B cell (primary cell): ENCODE data around the gene FGF11. TPM values are rescaled to one million over a fixed set of nuclear protein-coding genes. Genes with fewer than 3 reads are reported as not detected.

Source experiments
- ATAC-seq: fragments of 200-7000 bp; cut with Tn5 transposase; one replicate; pipeline ENCODE4 v1.10.0; 2021; ENCODE audit warnings: low read depth, mild to moderate bottlenecking, moderate number of reproducible peaks, moderate library complexity
- CTCF ChIA-PET: fragments of 350-600 bp; sonication (Branson Sonifier 250); formaldehyde crosslinking; loops from one replicate; lab custom pipeline; 2021; ENCODE audit warnings: antibody characterized with exemption, inconsistent platforms; lab: Charles Lee
- POLR2A ChIA-PET: fragments of 350-600 bp; sonication (Branson Sonifier 250); formaldehyde crosslinking; loops from one replicate; lab custom pipeline; 2021; ENCODE audit warnings: antibody characterized with exemption; lab: Charles Lee
- DNase-seq: peaks from one replicate; pipeline ENCODE4 v3.0.0; 2013
- H2AFZ ChIP-seq: 2 replicates; pipeline ENCODE4 v1.6.1; 2012; ENCODE audit warnings: mild to moderate bottlenecking, low read depth, low read length; ENCODE audit not compliant: insufficient read depth, poor library complexity, severe bottlenecking
- H3K27ac ChIP-seq, 2 donors: 1 replicate in 1 of 2; 2 replicates in 1 of 2; pipeline ENCODE4 v1.5.1; 2012 to 2013; ENCODE audit warnings: low read length in 2 of 2, mild to moderate bottlenecking in 2 of 2, moderate library complexity in 1 of 2
- H3K27me3 ChIP-seq, 4 experiments: fragments of 200-600 bp in 1 of 4; sonication (generic) in 1 of 4; replicated peaks in 1 of 4; 1 replicate in 2 of 4; 2 replicates in 2 of 4; pipeline versions ENCODE4 v1.6.1 to v1.7.0; 2013 to 2016; ENCODE audit warnings: low read length in 3 of 4, mild to moderate bottlenecking in 2 of 4, mixed read lengths in 1 of 4, moderate library complexity in 1 of 4; ENCODE audit not compliant: insufficient read depth in 4 of 4, control insufficient read depth in 3 of 4; ENCODE audit errors: control extremely low read depth in 1 of 4
- H3K36me3 ChIP-seq, 2 experiments: replicated peaks in 1 of 2; 1 replicate in 1 of 2; 2 replicates in 1 of 2; pipeline versions ENCODE4 v1.6.1 to v1.7.1; 2013; ENCODE audit warnings: low read length in 1 of 2; ENCODE audit not compliant: insufficient read depth in 2 of 2, control insufficient read depth in 1 of 2; ENCODE audit errors: control extremely low read depth in 1 of 2, extremely low read depth in 1 of 2
- H3K4me1 ChIP-seq, 2 donors: fragments of 200-600 bp in 1 of 2; sonication (generic) in 1 of 2; 1 replicate in 1 of 2; 2 replicates in 1 of 2; pipeline versions ENCODE4 v1.5.1 to v1.6.1; 2013 to 2017; ENCODE audit warnings: low read length in 2 of 2; ENCODE audit not compliant: control insufficient read depth in 2 of 2, insufficient read depth in 2 of 2
- H3K4me2 ChIP-seq: replicated peaks from 2 replicates; pipeline ENCODE3; 2012; ENCODE audit warnings: mild to moderate bottlenecking, low read depth, low read length; ENCODE audit not compliant: poor library complexity, severe bottlenecking
- H3K4me3 ChIP-seq, 5 experiments: fragments of 200-600 bp in 1 of 5; sonication (generic) in 1 of 5; 1 replicate in 3 of 5; 2 replicates in 2 of 5; pipeline versions ENCODE4 v1.5.1 to v1.7.0; 2011 to 2016; ENCODE audit warnings: low read length in 4 of 5, mild to moderate bottlenecking in 4 of 5, low read depth in 2 of 5, control low read depth in 1 of 5, moderate library complexity in 1 of 5; ENCODE audit not compliant: insufficient read depth in 1 of 5; ENCODE audit errors: control extremely low read depth in 1 of 5, extremely low read depth in 1 of 5
- H3K79me2 ChIP-seq: fragments of 200-600 bp; sonication (generic); one replicate; pipeline ENCODE4 v1.6.0; 2016; ENCODE audit warnings: low read length; ENCODE audit not compliant: control insufficient read depth, insufficient read depth
- H3K9ac ChIP-seq: fragments of 200-600 bp; sonication (generic); 2 replicates; pipeline ENCODE4 v1.6.1; 2017; ENCODE audit warnings: mild to moderate bottlenecking, low read length, moderate library complexity
- H3K9me3 ChIP-seq, 3 donors: one replicate each; pipeline versions ENCODE4 v1.6.1 to v1.7.1; 2013; ENCODE audit warnings: low read length in 2 of 3; ENCODE audit not compliant: control insufficient read depth in 2 of 3, insufficient read depth in 1 of 3; ENCODE audit errors: control extremely low read depth in 1 of 3
- H4K20me1 ChIP-seq: 2 replicates; pipeline ENCODE4 v1.6.0; 2012; ENCODE audit warnings: mild to moderate bottlenecking, low read length; ENCODE audit not compliant: insufficient read depth, control insufficient read depth, poor library complexity, severe bottlenecking
- H3K27ac Mint-ChIP-seq: one replicate; pipeline ENCODE4 v1.8.0; 2021; ENCODE audit warnings: mixed read lengths
- H3K27me3 Mint-ChIP-seq: one replicate; pipeline ENCODE4 v1.8.0; 2021; ENCODE audit warnings: mixed read lengths
- H3K4me1 Mint-ChIP-seq: one replicate; pipeline ENCODE4 v1.8.0; 2021; ENCODE audit warnings: mixed read lengths
- H3K4me3 Mint-ChIP-seq: one replicate; pipeline ENCODE4 v1.8.0; 2021; ENCODE audit warnings: mixed read lengths
- H3K9me3 Mint-ChIP-seq: one replicate; pipeline ENCODE4 v1.8.0; 2022; ENCODE audit warnings: mixed read lengths; ENCODE audit not compliant: insufficient read depth
- EZH2 ChIP-seq: IDR thresholded peaks from 2 replicates; pipeline ENCODE4 v1.6.1; 2012; ENCODE audit warnings: borderline replicate concordance, low read depth, mild to moderate bottlenecking, moderate library complexity, low read length; ENCODE audit not compliant: insufficient read depth, poor library complexity, severe bottlenecking
- WGBS: methylation state at CpG from one replicate; pipeline ENCODE4 v1.1.5; 2013; ENCODE audit warnings: missing lambda C conversion rate; ENCODE audit not compliant: insufficient coverage; 5-methylcytosine and 5-hydroxymethylcytosine counted together
- intact Hi-C: fragments of 100-400 bp; cut with micrococcal nuclease; formaldehyde crosslinking; loops from one replicate; pipeline ENCODE4 v1.10.0; 2022
- polyA plus RNA-seq: library from polyadenylated mRNA; depleted of rRNA; stranded (reverse); fragments of >200 nt; gene quantifications from 2 replicates; pipeline ENCODE4 v1.2.3, GENCODE V29; 2012
- total RNA-seq, 2 donors: library from RNA; stranded (reverse); fragments of 120-200 nt in 1 of 2; gene quantifications; 1 replicate in 1 of 2; 2 replicates in 1 of 2; pipeline versions ENCODE4 v1.2.3 to v1.2.4, GENCODE V29; 2013 to 2022
- TF ChIP-seq, protein P1 (sequence below): fragments of 200-600 bp; IDR thresholded peaks from one replicate; pipeline ENCODE4 v1.8.0; 2022; ENCODE audit warnings: antibody characterized with exemption, mild to moderate bottlenecking

Gene FGF11
- total and polyA plus RNA-seq, 2 donors (not counting 1 experiment from before 2014, with no cell fraction given): 2.7 to 4.6 TPM

DNA sequence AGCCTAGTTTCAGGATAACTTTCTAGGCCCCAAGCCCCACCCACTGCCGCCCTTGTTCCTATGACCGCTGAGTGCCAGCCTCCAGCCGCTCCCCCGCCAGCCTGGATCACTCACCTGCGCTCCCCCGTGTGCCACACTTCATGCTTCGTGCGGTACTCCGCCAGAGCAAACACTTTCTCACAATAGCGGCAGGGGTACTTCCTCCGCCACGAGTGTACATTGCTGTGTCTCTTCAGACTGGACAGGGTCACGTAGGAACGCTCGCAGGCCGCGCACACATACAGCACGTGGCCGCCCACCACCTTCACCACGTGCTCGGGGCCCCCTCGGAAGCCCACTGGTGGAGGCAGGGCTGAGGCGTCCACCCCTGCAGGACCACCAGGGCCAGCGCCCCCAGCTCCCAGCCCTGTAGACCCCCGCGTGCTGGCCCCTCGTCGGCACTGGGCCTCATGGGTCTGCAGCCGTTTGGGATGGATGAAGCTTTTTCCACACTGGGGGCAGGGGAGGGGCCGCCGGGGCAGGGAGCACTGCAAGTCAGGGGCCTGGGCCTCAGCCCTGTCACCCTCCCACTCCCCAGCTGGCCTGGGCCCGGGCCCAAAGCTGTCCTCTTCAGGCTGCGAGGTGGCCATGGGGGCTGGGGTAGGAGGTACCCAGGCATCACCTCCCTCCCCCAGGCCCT, 26.4 kb downstream of the FGF11 start:
- CTCF ChIA-PET: no interaction called here
- no peak for DNase-seq
- Histone ChIP-seq H3K9ac (no peak overlapping the region), H4K20me1 (peaks cover 40% of the 10 kb centered on the region), H3K9me3 (no peaks in the 10 kb centered on the region), H3K27me3 (no peaks in the 10 kb centered on the region), H2AFZ (no peak overlapping the region), H3K4me2 (no peak overlapping the region), H3K36me3 (peaks cover 0 to 29% of the 10 kb centered on the region in 2 experiments), H3K27ac (no peak overlapping the region), H3K79me2 (peaks cover 26% of the 10 kb centered on the region), H3K4me3 (no peak overlapping the region), H3K4me1 (peaks cover 8 to 12% of the 10 kb centered on the region in 2 donors)
- no peak for ATAC-seq
- H3K9me3 Mint-ChIP-seq: no peaks in the 10 kb centered on the region
- POLR2A ChIA-PET: interaction anchor here (0.6 to 1.3 kb wide), 4 partner anchors 11 to 88 kb away, joined by 3 to 4 read pairs (median 4); partner anchors contain the start of gene ZBTB4
- H3K4me3 Mint-ChIP-seq: no peak overlapping the region
- intact Hi-C loops: no loop called here
- H3K27me3 Mint-ChIP-seq: no peaks in the 10 kb centered on the region
- no peak for TF ChIP-seq EZH2
- TF ChIP-seq, protein P1, sequence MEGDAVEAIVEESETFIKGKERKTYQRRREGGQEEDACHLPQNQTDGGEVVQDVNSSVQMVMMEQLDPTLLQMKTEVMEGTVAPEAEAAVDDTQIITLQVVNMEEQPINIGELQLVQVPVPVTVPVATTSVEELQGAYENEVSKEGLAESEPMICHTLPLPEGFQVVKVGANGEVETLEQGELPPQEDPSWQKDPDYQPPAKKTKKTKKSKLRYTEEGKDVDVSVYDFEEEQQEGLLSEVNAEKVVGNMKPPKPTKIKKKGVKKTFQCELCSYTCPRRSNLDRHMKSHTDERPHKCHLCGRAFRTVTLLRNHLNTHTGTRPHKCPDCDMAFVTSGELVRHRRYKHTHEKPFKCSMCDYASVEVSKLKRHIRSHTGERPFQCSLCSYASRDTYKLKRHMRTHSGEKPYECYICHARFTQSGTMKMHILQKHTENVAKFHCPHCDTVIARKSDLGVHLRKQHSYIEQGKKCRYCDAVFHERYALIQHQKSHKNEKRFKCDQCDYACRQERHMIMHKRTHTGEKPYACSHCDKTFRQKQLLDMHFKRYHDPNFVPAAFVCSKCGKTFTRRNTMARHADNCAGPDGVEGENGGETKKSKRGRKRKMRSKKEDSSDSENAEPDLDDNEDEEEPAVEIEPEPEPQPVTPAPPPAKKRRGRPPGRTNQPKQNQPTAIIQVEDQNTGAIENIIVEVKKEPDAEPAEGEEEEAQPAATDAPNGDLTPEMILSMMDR: no peak
- 97% methylated on average over 31 of the region's 33 CpGs for WGBS
- no peak overlapping the region for H3K27ac Mint-ChIP-seq
- H3K4me1 Mint-ChIP-seq: peaks cover 18% of the 10 kb centered on the region

DNA sequence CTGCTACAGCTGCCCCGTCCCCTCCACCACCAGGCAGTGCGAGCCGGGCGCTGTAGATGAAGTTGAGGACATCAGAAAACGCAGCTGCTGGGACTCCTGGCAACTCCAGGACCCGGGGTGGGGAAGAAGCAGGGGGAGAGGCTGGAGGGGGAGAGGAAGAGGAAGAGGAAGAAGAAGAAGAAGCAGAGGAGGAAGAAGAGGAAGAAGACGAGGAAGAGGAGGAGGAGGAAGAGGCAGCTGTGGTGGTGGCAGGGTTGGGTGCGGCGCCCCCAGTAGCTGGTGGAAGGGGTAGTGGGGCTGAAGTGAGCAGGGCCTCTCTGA, 27.0 kb downstream of the FGF11 start:
- 69% methylated on average over 3 of the region's 9 CpGs for WGBS
- Histone ChIP-seq H2AFZ (no peak overlapping the region), H3K27me3 (no peaks in the 10 kb centered on the region), H3K9me3 (no peaks in the 10 kb centered on the region), H4K20me1 (peaks cover 40% of the 10 kb centered on the region), H3K4me1 (peaks cover 8 to 13% of the 10 kb centered on the region in 2 donors), H3K79me2 (peaks cover 31% of the 10 kb centered on the region), H3K27ac (no peak overlapping the region), H3K4me2 (no peak overlapping the region), H3K9ac (no peak overlapping the region), H3K4me3 (no peak overlapping the region), H3K36me3 (peaks cover 0 to 29% of the 10 kb centered on the region in 2 experiments)
- Mint-ChIP-seq H3K4me3 (no peak overlapping the region), H3K27ac (no peak overlapping the region), H3K4me1 (peaks cover 18% of the 10 kb centered on the region), H3K27me3 (no peaks in the 10 kb centered on the region), H3K9me3 (no peaks in the 10 kb centered on the region)
- no peak for ATAC-seq
- ChIA-PET CTCF (no interaction called here), POLR2A (interaction anchor here (0.6 to 1.3 kb wide), 4 partner anchors 11 to 88 kb away, joined by 3 to 4 read pairs (median 4); partner anchors contain the start of gene ZBTB4)
- DNase-seq: no peak
- TF ChIP-seq EZH2: no peak
- TF ChIP-seq, protein P1: no peak
- intact Hi-C loops: no loop called here
